Stimulated activated CD8-positive, alpha-beta memory T cell treated with anti-CD3 and anti-CD28 coated beads, Interleukin-15, amount 100 ng/mL, for 24 hours (primary cell): ENCODE data around the gene IDH3B.
"Not testable (repeated sequence)": the region's sequence is repeated elsewhere in the genome, so short reads cannot be mapped to it uniquely, and the experiment has no call there.

Experiments
- DNase-seq: peaks from one replicate; pipeline ENCODE4 v3.0.0-alpha.2; 2020; ENCODE audit warnings: low read depth

The IDH3B gene

GRCh38 chr20:2663887-2664719, at the start of gene IDH3B:
IDH3B (minus strand) TSS chr20:2664216; CDS start chr20:2664188, 28 bp downstream.
- DNase-seq: peak; percentile 84

- DNase-seq: no peak
Observed at GRCh38 chr20:2713285-2713684, 49.3 kb upstream of the IDH3B start.

GRCh38 chr20:2709205-2709981, 45.4 kb upstream of the IDH3B start:
- no peak for DNase-seq

GRCh38 chr20:2708665-2709064, 44.6 kb upstream of the IDH3B start:
- no peak for DNase-seq

GRCh38 chr20:2708073-2708415, 44.0 kb upstream of the IDH3B start:
- DNase-seq: no peak

GRCh38 chr20:2707353-2708072, 43.5 kb upstream of the IDH3B start:
- DNase-seq: no peak

- no peak for DNase-seq
Observed at GRCh38 chr20:2706688-2707352, 42.8 kb upstream of the IDH3B start.

GRCh38 chr20:2705931-2706645, 42.1 kb upstream of the IDH3B start:
- DNase-seq: no peak

- no peak for DNase-seq
Observed at GRCh38 chr20:2703716-2704475, 39.9 kb upstream of the IDH3B start.

GRCh38 chr20:2701671-2702081, 37.7 kb upstream of the IDH3B start:
- DNase-seq: no peak

GRCh38 chr20:2700913-2701620, 37.1 kb upstream of the IDH3B start:
- DNase-seq: no peak

GRCh38 chr20:2699775-2700413, 35.9 kb upstream of the IDH3B start:
- DNase-seq: no peak

- DNase-seq: no peak
Observed at GRCh38 chr20:2698912-2699311, 34.9 kb upstream of the IDH3B start.

GRCh38 chr20:2698186-2698817, 34.3 kb upstream of the IDH3B start:
- no peak for DNase-seq

- DNase-seq: no peak
Observed at GRCh38 chr20:2697768-2698167, 33.8 kb upstream of the IDH3B start.

GRCh38 chr20:2696646-2697045, 32.6 kb upstream of the IDH3B start:
- DNase-seq: no peak

- DNase-seq: not testable (repeated sequence)
Observed at GRCh38 chr20:2695984-2696525, 32.0 kb upstream of the IDH3B start.

GRCh38 chr20:2695206-2695983, 31.4 kb upstream of the IDH3B start:
- DNase-seq: no peak
